Choroid plexus epithelial cell (primary cell): ENCODE data around the gene SH3RF1.

Experiments
- DNase-seq: peaks from one replicate; pipeline ENCODE4 v3.0.0-alpha.2; 2010; ENCODE audit warnings: low read depth
- H3K4me3 ChIP-seq: 2 replicates; pipeline ENCODE4 v1.5.1; 2011; ENCODE audit warnings: low read depth, mild to moderate bottlenecking, control low read depth, low read length, moderate library complexity
- TF ChIP-seq, protein P1 (sequence below): conservative IDR thresholded peaks from 2 replicates; pipeline ENCODE4 v1.5.1; 2011; ENCODE audit warnings: low read depth, mild to moderate bottlenecking, control low read depth, inconsistent platforms, low read length, moderate library complexity

Gene SH3RF1

DNA sequence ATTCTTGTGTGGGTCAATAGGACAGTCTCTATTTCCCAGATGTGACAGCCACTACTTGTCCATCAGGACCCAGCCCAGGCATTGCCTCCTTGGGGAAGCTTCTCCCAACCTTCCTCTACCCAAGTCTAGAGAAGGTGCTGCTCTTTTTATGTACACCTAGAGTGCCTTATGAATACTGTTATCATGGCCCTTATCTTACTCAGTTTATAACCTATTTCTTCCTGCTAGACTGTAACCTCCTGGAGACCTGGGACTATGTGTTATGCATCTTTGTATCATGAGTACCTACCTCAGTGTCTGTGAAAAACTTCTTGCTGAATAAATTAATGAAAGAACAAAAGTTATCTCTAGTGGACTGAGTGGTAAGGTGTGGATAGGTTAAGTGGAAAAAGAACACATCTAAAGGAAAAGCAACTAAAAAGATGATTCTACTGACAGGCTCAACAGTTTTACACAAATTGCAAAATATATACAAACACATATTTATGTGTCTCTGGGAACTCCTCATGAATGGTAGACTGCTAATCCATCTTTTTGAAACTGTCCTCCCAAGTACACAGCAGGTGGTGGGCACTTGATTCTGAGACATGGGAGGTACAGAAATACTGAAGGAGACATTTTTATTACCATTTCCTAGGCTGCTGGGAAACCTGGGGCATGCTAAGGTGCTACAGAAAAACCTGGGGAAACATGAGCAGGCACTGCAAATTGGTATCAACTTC is 106.6 kb downstream of the SH3RF1 start:
- no peak overlapping the region for H3K4me3 ChIP-seq
- no peak for DNase-seq
- TF ChIP-seq, protein P1, sequence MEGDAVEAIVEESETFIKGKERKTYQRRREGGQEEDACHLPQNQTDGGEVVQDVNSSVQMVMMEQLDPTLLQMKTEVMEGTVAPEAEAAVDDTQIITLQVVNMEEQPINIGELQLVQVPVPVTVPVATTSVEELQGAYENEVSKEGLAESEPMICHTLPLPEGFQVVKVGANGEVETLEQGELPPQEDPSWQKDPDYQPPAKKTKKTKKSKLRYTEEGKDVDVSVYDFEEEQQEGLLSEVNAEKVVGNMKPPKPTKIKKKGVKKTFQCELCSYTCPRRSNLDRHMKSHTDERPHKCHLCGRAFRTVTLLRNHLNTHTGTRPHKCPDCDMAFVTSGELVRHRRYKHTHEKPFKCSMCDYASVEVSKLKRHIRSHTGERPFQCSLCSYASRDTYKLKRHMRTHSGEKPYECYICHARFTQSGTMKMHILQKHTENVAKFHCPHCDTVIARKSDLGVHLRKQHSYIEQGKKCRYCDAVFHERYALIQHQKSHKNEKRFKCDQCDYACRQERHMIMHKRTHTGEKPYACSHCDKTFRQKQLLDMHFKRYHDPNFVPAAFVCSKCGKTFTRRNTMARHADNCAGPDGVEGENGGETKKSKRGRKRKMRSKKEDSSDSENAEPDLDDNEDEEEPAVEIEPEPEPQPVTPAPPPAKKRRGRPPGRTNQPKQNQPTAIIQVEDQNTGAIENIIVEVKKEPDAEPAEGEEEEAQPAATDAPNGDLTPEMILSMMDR, result no peak

- DNase-seq, result no peak
- H3K4me3 ChIP-seq, result no peak overlapping the region
- TF ChIP-seq, protein P1, result no peak
These were observed 107.3 kb downstream of the SH3RF1 start for GRCh38 chr4:169163495-169163894.

DNA sequence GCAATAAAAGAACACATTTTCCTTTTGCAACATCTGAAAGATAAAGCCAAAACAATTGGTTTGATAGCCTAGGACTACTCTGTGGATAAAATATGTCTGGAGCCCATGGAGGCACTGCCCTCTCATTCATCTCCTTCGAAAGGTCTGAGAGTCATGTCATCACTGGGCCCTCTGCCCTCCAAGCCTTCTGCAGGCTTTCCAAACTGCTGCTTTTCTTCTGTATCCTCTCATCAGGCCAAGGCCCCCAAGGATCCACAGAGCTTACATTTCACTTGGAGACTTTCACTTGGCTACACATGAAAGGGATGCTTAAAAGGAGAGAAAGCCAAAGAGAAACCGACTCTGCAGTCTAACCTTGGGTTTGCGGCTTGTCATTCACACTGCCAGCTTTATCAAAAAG is 109.9 kb downstream of the SH3RF1 start:
- DNase-seq, result peak; percentile 63
- H3K4me3 ChIP-seq, result no peak overlapping the region
- TF ChIP-seq, protein P1, result no peak

GRCh38 chr4:169159624-169160171 is 111.1 kb downstream of the SH3RF1 start:
- peak; percentile 90 for DNase-seq
- no peak overlapping the region for H3K4me3 ChIP-seq
- TF ChIP-seq, protein P1, result no peak

GRCh38 chr4:169158861-169159260 is 111.9 kb downstream of the SH3RF1 start:
- H3K4me3 ChIP-seq, result no peak overlapping the region
- TF ChIP-seq, protein P1, result no peak

DNA sequence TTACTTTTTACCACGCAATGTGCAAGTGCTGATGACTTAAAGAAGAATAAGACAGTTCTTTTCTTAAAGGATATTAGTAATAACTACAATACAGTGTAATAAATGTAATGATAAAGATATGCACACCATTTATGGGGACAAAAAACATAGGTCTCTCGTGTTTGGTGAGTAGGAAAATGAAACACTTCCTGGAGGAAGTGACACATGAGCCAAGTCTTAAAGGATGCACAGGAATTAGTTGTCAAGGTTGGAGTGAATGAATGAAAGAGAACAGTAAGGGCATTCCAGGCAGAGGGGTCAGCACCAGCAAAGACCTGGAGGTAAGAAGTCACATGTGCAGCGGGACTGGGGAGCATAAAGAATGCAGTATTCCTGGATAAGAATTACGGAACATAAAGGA is 112.7 kb downstream of the SH3RF1 start:
- no peak for DNase-seq
- no peak overlapping the region for H3K4me3 ChIP-seq
- TF ChIP-seq, protein P1, result no peak

More at GRCh38 chr4:169158861-169159260, 111.9 kb downstream of the SH3RF1 start:
- peak; percentile 27 for DNase-seq

DNA sequence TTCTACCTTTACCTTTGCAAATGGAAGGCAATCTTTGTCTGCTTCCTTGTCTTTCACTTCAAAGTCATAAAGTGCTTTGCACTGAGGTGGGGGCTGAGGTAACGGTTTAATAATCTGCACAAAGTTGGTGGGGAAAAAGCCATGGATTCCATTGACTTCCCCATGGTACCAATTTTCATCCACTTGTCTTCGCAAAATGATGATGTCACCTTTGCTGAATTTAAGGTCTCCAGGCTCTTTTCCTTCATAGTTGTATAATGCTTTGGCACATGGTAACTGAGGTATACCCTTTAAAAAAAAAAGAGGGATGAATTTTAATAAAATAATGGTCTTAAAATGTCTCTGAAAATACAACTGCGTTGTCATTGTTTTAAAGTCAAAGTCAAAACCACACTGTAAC is 114.4 kb downstream of the SH3RF1 start:
- TF ChIP-seq, protein P1, result no peak
- no peak for DNase-seq
- H3K4me3 ChIP-seq, result no peak overlapping the region
